ENCODE data around the gene NWD2.

- TF ChIP-seq CTCF (conservative IDR thresholded peaks at IDR 0.05; ENCODE audit: low read length) (no peak), EZH2phosphoT487 (IDR thresholded peaks at IDR 0.05; ENCODE audit: borderline replicate concordance) (no peak)
Observed at GRCh38 chr4:37424753-37425152, 180.2 kb downstream of the NWD2 start.
